ENCODE measurements around the gene PRAMEF7. TPM values are rescaled to one million over a fixed set of nuclear protein-coding genes. Genes with fewer than 3 reads are reported as not detected.

The PRAMEF7 gene
- not detected in 2 replicates for total RNA-seq

DNA sequence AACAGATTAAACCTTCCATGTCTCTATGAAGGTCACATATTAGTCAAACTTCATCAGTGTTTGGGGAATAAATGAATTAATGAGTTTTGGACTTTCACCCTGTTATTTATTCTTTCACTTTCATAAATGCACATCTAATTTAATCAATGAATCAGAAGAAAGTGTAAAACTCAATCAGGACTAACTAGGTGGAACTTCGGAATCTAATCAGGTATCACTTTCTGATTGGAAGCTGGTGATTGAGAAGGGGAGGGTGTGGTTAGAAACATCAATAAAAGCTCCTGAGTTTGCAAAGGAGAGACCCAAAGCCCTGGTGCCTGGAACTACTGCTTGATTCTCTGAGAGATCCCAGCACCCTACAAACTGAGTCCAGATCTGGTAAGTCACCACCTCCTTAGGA, at the start of gene PRAMEF7:
Gene PRAMEF7, plus strand, starts transcription at position 301 of the 400 bp plus-strand sequence. CDS start 1,083 bp downstream, outside the sequence.

GRCh38 chr1:12886101-12886500, 30.3 kb upstream of the PRAMEF7 start, which contains the start of gene PRAMEF4:
Gene PRAMEF4 (minus strand): TSS chr1:12886201. CDS start chr1:12883394, 2,807 bp downstream.

GRCh38 chr1:12898170-12898569, 18.2 kb upstream of the PRAMEF7 start, which contains the start of gene PRAMEF10:
Gene PRAMEF10 (minus strand): TSS chr1:12898270. CDS start chr1:12895847, 2,423 bp downstream.

DNA sequence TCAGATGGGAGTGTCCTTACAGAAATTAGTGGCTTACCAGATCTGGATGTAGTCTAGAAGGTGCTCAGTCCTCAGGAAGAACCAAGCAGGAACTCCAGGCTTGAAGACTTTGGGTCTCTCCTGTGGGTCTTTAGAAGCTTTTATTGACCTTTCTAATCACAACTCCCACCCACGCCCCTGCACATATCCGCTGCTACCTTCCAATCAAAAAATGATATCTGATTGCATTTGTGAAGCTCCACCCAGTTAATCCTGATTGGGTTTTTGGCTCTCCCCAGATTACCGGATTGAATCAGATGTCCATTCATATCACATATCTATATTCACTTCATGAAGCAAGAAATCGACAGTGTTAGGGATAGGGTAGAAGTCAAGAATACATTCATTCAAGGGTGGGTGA, 31.1 kb downstream of the PRAMEF7 start, which contains the start of gene PRAMEF6:
Gene PRAMEF6, minus strand, starts transcription at position 101 of the 400 bp plus-strand sequence. CDS start 5,062 bp downstream, outside the sequence.

Other genes starting within 250 kb of the PRAMEF7 start
- not detected in 2 replicates for gene AADACL3, start 200.5 kb upstream of the PRAMEF7 start, total RNA-seq
- not detected in 2 replicates for gene CFAP107, start 170.4 kb upstream of the PRAMEF7 start, total RNA-seq
- not detected in 2 replicates for gene PRAMEF12, start 142.9 kb upstream of the PRAMEF7 start, total RNA-seq
- not detected in 2 replicates for gene PRAMEF1, start 125.2 kb upstream of the PRAMEF7 start, total RNA-seq
- not detected in 2 replicates for gene PRAMEF11, start 85.2 kb upstream of the PRAMEF7 start, total RNA-seq
- gene HNRNPCL1, start 67.9 kb upstream of the PRAMEF7 start, total RNA-seq = not detected in 2 replicates
- not detected in 2 replicates for gene PRAMEF2, start 59.5 kb upstream of the PRAMEF7 start, total RNA-seq
- gene PRAMEF4, start 30.4 kb upstream of the PRAMEF7 start, total RNA-seq = not detected in 2 replicates
- not detected in 2 replicates for gene PRAMEF10, start 18.3 kb upstream of the PRAMEF7 start, total RNA-seq
- gene PRAMEF6, start 31.0 kb downstream of the PRAMEF7 start, total RNA-seq = not detected in 2 replicates
- not detected in 2 replicates for gene PRAMEF27, start 140.0 kb downstream of the PRAMEF7 start, total RNA-seq
- not detected in 2 replicates for gene HNRNPCL3, start 144.2 kb downstream of the PRAMEF7 start, total RNA-seq
- gene PRAMEF25, start 154.2 kb downstream of the PRAMEF7 start, total RNA-seq = not detected in 2 replicates
- not detected in 2 replicates for gene HNRNPCL2, start 200.2 kb downstream of the PRAMEF7 start, total RNA-seq
- gene PRAMEF26, start 239.4 kb downstream of the PRAMEF7 start, total RNA-seq = not detected in 2 replicates
- gene HNRNPCL4, start 249.0 kb downstream of the PRAMEF7 start, total RNA-seq = not detected in 2 replicates

Data from mesangial cell (primary cell).